GM21360 (cell line): Measurements from ENCODE around the gene MIOX.
A peak's percentile ranks its signal among the peaks of the same experiment; 100 is the strongest.

Experiments
- ATAC-seq: cut with Tn5 transposase; IDR thresholded peaks from one replicate; pipeline ENCODE4 v1.9.1; 2021; ENCODE audit warnings: mild to moderate bottlenecking, moderate library complexity; ENCODE audit not compliant: unreplicated experiment

Gene MIOX

GRCh38 chr22:50473088-50473487 lies 13.6 kb upstream of the MIOX start:
- no peak for ATAC-seq

GRCh38 chr22:50473855-50474671 lies 12.6 kb upstream of the MIOX start:
- ATAC-seq: no peak

- peak; percentile 66 for ATAC-seq
Measured at GRCh38 chr22:50474710-50475651, 11.7 kb upstream of the MIOX start, which contains the start of gene SBF1. Gene SBF1 (minus strand): TSS chr22:50475035. CDS start chr22:50474840, 195 bp downstream.

- ATAC-seq: no peak
Measured at GRCh38 chr22:50475652-50476002, 11.0 kb upstream of the MIOX start.

GRCh38 chr22:50476868-50477267 lies 9.8 kb upstream of the MIOX start:
- ATAC-seq: no peak

- ATAC-seq: no peak
Measured at GRCh38 chr22:50477923-50478322, 8.7 kb upstream of the MIOX start.

- no peak for ATAC-seq
Measured at GRCh38 chr22:50479721-50480120, 6.9 kb upstream of the MIOX start.

GRCh38 chr22:50481045-50481439 lies 5.6 kb upstream of the MIOX start:
- no peak for ATAC-seq

GRCh38 chr22:50481440-50482106 lies 5.1 kb upstream of the MIOX start, which contains the start of gene ADM2:
Gene ADM2 (plus strand): TSS chr22:50481543. CDS start chr22:50481848, 305 bp downstream.
- no peak for ATAC-seq

GRCh38 chr22:50482107-50483074 lies 4.3 kb upstream of the MIOX start:
- ATAC-seq: no peak

- no peak for ATAC-seq
Measured at GRCh38 chr22:50483106-50483505, 3.6 kb upstream of the MIOX start.

- ATAC-seq: no peak
Measured at GRCh38 chr22:50483556-50483955, 3.1 kb upstream of the MIOX start.

GRCh38 chr22:50483977-50484853 lies 2.4 kb upstream of the MIOX start:
- ATAC-seq: no peak

- no peak for ATAC-seq
Measured at GRCh38 chr22:50485221-50486131, 1.2 kb upstream of the MIOX start.

GRCh38 chr22:50487290-50488005 lies 789 bp downstream of the MIOX start:
- no peak for ATAC-seq

- ATAC-seq: no peak
Measured at GRCh38 chr22:50488006-50488677, 1.5 kb downstream of the MIOX start.

GRCh38 chr22:50488886-50489285 lies 2.2 kb downstream of the MIOX start:
- ATAC-seq: no peak
